OCI-LY7 (cell line): Measurements from ENCODE around the gene IMPACT.

ENCODE experiments used
- CTCF ChIP-seq: fragments of 200-600 bp; sonication (generic); conservative IDR thresholded peaks from 2 replicates; pipeline ENCODE4 v1.5.1; 2014; ENCODE audit warnings: mild to moderate bottlenecking, antibody characterized with exemption, low read length, moderate library complexity, mixed read lengths
- EZH2phosphoT487 ChIP-seq: fragments of 200-600 bp; sonication (generic); IDR thresholded peaks from 2 replicates; pipeline ENCODE4 v1.6.1; 2018; ENCODE audit warnings: low read depth, borderline replicate concordance, mild to moderate bottlenecking, mixed run types, antibody characterized with exemption, low read length, moderate library complexity, mixed read lengths

GRCh38 chr18:24413148-24413547 is 13.3 kb upstream of the IMPACT start:
- TF ChIP-seq CTCF (no peak), EZH2phosphoT487 (no peak)
